K562 (cell line): ENCODE data around the gene SAMD10. TPM values are rescaled to one million over a fixed set of nuclear protein-coding genes. Genes with fewer than 3 reads are reported as not detected.

Experiments used
- BDP1 ChIP-seq: IDR thresholded peaks from 3 replicates; pipeline ENCODE4 v1.6.1; 2011; ENCODE audit not compliant: insufficient read length, insufficient read depth
- CBX5 ChIP-seq: IDR thresholded peaks from 2 replicates; pipeline ENCODE4 v1.6.1; 2014; ENCODE audit warnings: low read depth, borderline replicate concordance
- CHD4 ChIP-seq: fragments of 200-600 bp; sonication (generic); IDR thresholded peaks from 3 replicates; pipeline ENCODE4 v1.6.1; 2012; ENCODE audit warnings: low read depth, mild to moderate bottlenecking, mixed read lengths, low read length, inconsistent platforms; ENCODE audit not compliant: insufficient read depth, insufficient replicate concordance, poor library complexity, severe bottlenecking
- ETV6 ChIP-seq, 3 experiments: fragments of 150-350 bp in 1 of 3; sonication (generic) in 1 of 3; formaldehyde crosslinking in 1 of 3; IDR thresholded peaks; 2 replicates each; pipeline versions ENCODE4 v1.6.1 to v1.8.0; 2014 to 2022; ENCODE audit warnings: borderline replicate concordance in 2 of 3, low read depth in 2 of 3, antibody characterized with exemption in 1 of 3, low read length in 1 of 3, mild to moderate bottlenecking in 1 of 3, missing genetic modification reagents in 1 of 3
- KLF16 ChIP-seq: IDR thresholded peaks from 2 replicates; pipeline ENCODE4 v1.6.1; 2016; ENCODE audit warnings: antibody characterized with exemption
- KLF6 ChIP-seq: fragments of 250-450 bp; sonication (Bioruptor Pico); IDR thresholded peaks from 2 replicates; pipeline ENCODE4 v1.4.0; 2020; ENCODE audit warnings: mild to moderate bottlenecking, moderate library complexity, borderline replicate concordance
- MAFG ChIP-seq: fragments of 450-650 bp; conservative IDR thresholded peaks from 2 replicates; pipeline ENCODE4 v1.6.1; 2016; ENCODE audit warnings: missing genetic modification characterization, missing compliant biosample characterization
- MEIS2 ChIP-seq: fragments of 450-650 bp; IDR thresholded peaks from 2 replicates; pipeline ENCODE4 v1.6.1; 2014; ENCODE audit warnings: mild to moderate bottlenecking; ENCODE audit not compliant: partially characterized antibody
- NCOA4 ChIP-seq: fragments of 450-650 bp; IDR thresholded peaks from 2 replicates; pipeline ENCODE4 v1.6.1; 2018; ENCODE audit warnings: mild to moderate bottlenecking; ENCODE audit not compliant: partially characterized antibody
- PCBP2 ChIP-seq: fragments of 200-400 bp; formaldehyde crosslinking; IDR thresholded peaks from 2 replicates; pipeline ENCODE4 v1.6.1; 2018; ENCODE audit warnings: low read length, low read depth, mild to moderate bottlenecking, moderate library complexity; ENCODE audit not compliant: poor library complexity, severe bottlenecking
- polyA plus RNA-seq, 8 experiments: library from polyadenylated mRNA; depleted of rRNA in 4 of 8; stranded (reverse) in 5 of 8; unstranded in 3 of 8; fragments of >200 nt; fragmentation: Nextera tagmentation in 2 of 8; fragmentation: Illumina TruSeq in 1 of 8; extraction: Ambion mirVana in 2 of 8; extraction: Trizol in 1 of 8; gene quantifications; 2 replicates each; pipeline versions ENCODE4 v1.2.1 to v1.2.3, GENCODE V29; 2011 to 2014; ENCODE audit warnings: inconsistent platforms in 1 of 8, missing spikeins in 1 of 8
- total RNA-seq, 7 experiments: library from RNA; depleted of rRNA in 6 of 7; stranded (reverse); fragments of >200 nt in 6 of 7; fragmentation: Illumina TruSeq in 2 of 7; extraction: Trizol in 2 of 7; gene quantifications; 2 replicates each; pipeline versions ENCODE4 v1.2.1 to v1.2.3, GENCODE V29; 2011 to 2021; ENCODE audit warnings: low replicate concordance in 1 of 7
- TF ChIP-seq, protein P1 (sequence below): fragments of 200-600 bp; sonication (generic); IDR thresholded peaks from one replicate; pipeline ENCODE4 v1.6.1; 2012; ENCODE audit warnings: mild to moderate bottlenecking, low read depth, low read length, inconsistent platforms
- TF ChIP-seq, protein P2 (sequence below): sonication (generic); formaldehyde crosslinking; IDR thresholded peaks from 2 replicates; pipeline ENCODE4 v1.8.0; 2022; ENCODE audit warnings: mild to moderate bottlenecking, missing genetic modification reagents
- TF ChIP-seq, protein P3 (sequence below): IDR thresholded peaks from 2 replicates; pipeline ENCODE4 v1.6.1; 2014; ENCODE audit warnings: antibody characterized with exemption

The SAMD10 gene
- total and polyA plus RNA-seq, 9 of the 15 experiments (the other 6 are each of a cell fraction or from before 2014, with no cell fraction given): 0.37 to 15.2 (median 4.8) TPM

DNA sequence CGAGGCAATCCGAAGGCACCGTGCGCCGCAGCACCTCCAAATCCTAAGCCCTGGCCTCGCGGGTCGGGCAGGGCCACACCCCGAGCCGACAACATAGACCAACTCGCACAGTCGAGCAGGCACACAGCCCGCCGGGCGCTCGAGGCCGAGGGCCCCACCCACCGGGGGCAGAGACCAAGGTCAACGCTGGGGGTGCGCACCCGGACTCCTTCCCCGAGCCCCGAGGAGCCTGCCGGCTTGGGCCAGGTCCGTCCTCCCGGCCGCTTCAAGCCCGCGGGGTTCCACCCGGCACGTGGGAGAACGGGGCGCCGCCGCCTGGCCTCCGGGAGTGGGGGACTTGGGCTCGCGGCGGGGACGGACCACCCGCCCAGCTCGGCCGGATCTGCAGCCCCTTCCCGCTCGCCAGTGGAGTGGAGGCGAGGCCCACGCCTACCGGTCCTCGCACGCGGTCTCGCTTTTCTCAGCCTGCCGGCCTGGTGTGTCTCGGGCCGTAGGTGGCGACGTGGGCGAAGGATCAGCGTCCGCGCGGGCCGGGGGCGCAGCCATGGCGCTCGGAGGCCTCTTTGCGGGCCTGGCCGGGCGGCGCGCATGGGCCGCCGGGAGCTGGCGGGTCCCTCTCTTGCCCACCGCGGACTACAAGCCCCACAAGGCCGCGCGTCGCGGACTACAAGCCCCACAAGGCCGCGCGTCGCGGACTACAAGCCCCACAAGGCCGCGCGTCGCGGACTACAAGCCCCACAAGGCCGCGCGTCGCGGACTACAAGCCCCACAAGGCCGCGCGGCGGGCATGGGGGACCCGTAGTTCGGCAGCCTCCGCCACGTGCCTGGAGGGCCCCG is 23.4 kb downstream of the SAMD10 start, which contains the start of gene UCKL1 (continued):
- TF ChIP-seq, protein P1, sequence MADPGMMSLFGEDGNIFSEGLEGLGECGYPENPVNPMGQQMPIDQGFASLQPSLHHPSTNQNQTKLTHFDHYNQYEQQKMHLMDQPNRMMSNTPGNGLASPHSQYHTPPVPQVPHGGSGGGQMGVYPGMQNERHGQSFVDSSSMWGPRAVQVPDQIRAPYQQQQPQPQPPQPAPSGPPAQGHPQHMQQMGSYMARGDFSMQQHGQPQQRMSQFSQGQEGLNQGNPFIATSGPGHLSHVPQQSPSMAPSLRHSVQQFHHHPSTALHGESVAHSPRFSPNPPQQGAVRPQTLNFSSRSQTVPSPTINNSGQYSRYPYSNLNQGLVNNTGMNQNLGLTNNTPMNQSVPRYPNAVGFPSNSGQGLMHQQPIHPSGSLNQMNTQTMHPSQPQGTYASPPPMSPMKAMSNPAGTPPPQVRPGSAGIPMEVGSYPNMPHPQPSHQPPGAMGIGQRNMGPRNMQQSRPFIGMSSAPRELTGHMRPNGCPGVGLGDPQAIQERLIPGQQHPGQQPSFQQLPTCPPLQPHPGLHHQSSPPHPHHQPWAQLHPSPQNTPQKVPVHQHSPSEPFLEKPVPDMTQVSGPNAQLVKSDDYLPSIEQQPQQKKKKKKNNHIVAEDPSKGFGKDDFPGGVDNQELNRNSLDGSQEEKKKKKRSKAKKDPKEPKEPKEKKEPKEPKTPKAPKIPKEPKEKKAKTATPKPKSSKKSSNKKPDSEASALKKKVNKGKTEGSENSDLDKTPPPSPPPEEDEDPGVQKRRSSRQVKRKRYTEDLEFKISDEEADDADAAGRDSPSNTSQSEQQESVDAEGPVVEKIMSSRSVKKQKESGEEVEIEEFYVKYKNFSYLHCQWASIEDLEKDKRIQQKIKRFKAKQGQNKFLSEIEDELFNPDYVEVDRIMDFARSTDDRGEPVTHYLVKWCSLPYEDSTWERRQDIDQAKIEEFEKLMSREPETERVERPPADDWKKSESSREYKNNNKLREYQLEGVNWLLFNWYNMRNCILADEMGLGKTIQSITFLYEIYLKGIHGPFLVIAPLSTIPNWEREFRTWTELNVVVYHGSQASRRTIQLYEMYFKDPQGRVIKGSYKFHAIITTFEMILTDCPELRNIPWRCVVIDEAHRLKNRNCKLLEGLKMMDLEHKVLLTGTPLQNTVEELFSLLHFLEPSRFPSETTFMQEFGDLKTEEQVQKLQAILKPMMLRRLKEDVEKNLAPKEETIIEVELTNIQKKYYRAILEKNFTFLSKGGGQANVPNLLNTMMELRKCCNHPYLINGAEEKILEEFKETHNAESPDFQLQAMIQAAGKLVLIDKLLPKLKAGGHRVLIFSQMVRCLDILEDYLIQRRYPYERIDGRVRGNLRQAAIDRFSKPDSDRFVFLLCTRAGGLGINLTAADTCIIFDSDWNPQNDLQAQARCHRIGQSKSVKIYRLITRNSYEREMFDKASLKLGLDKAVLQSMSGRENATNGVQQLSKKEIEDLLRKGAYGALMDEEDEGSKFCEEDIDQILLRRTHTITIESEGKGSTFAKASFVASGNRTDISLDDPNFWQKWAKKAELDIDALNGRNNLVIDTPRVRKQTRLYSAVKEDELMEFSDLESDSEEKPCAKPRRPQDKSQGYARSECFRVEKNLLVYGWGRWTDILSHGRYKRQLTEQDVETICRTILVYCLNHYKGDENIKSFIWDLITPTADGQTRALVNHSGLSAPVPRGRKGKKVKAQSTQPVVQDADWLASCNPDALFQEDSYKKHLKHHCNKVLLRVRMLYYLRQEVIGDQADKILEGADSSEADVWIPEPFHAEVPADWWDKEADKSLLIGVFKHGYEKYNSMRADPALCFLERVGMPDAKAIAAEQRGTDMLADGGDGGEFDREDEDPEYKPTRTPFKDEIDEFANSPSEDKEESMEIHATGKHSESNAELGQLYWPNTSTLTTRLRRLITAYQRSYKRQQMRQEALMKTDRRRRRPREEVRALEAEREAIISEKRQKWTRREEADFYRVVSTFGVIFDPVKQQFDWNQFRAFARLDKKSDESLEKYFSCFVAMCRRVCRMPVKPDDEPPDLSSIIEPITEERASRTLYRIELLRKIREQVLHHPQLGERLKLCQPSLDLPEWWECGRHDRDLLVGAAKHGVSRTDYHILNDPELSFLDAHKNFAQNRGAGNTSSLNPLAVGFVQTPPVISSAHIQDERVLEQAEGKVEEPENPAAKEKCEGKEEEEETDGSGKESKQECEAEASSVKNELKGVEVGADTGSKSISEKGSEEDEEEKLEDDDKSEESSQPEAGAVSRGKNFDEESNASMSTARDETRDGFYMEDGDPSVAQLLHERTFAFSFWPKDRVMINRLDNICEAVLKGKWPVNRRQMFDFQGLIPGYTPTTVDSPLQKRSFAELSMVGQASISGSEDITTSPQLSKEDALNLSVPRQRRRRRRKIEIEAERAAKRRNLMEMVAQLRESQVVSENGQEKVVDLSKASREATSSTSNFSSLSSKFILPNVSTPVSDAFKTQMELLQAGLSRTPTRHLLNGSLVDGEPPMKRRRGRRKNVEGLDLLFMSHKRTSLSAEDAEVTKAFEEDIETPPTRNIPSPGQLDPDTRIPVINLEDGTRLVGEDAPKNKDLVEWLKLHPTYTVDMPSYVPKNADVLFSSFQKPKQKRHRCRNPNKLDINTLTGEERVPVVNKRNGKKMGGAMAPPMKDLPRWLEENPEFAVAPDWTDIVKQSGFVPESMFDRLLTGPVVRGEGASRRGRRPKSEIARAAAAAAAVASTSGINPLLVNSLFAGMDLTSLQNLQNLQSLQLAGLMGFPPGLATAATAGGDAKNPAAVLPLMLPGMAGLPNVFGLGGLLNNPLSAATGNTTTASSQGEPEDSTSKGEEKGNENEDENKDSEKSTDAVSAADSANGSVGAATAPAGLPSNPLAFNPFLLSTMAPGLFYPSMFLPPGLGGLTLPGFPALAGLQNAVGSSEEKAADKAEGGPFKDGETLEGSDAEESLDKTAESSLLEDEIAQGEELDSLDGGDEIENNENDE: no peak
- TF ChIP-seq ETV6 (IDR thresholded peaks at IDR 0.05; ENCODE audit: borderline replicate concordance in 1 of 2, low read depth in 2 of 2, low read length in 1 of 2) (no peak), ETV6 (CRISPR knock-in tag; IDR thresholded peaks at IDR 0.05; ENCODE audit: borderline replicate concordance) (0 out of 2 replicates have a peak, but pooled peaks have one; percentile 44), PCBP2 (no peak), CHD4 (no peak), MAFG (no peak), KLF6 (CRISPR knock-in tag) (peak; percentile 34; the same call in 1 of the 2 replicates), BDP1 (no peak), CBX5 (no peak), NCOA4 (no peak), MEIS2 (no peak), KLF16 (no peak; the same call in 1 of the 2 replicates)
- TF ChIP-seq, protein P2, sequence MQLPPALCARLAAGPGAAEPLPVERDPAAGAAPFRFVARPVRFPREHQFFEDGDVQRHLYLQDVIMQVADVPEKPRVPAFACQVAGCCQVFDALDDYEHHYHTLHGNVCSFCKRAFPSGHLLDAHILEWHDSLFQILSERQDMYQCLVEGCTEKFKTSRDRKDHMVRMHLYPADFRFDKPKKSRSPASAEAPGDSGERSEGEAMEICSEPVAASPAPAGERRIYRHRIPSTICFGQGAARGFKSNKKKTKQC: no peak
- TF ChIP-seq, protein P3, sequence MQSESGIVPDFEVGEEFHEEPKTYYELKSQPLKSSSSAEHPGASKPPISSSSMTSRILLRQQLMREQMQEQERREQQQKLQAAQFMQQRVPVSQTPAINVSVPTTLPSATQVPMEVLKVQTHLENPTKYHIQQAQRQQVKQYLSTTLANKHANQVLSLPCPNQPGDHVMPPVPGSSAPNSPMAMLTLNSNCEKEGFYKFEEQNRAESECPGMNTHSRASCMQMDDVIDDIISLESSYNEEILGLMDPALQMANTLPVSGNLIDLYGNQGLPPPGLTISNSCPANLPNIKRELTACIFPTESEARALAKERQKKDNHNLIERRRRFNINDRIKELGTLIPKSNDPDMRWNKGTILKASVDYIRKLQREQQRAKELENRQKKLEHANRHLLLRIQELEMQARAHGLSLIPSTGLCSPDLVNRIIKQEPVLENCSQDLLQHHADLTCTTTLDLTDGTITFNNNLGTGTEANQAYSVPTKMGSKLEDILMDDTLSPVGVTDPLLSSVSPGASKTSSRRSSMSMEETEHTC: no peak
